HepG2 (cell line): ENCODE measurements around the gene SLC38A2. TPM values are rescaled to one million over a fixed set of nuclear protein-coding genes. Genes with fewer than 3 reads are reported as not detected.

Source experiments
- ATAC-seq: fragments of 200-7000 bp; cut with Tn5 transposase; 3 replicates; pipeline ENCODE4 v1.9.1; 2020; ENCODE audit warnings: mild to moderate bottlenecking, moderate library complexity
- BruUV-seq: library from RNA; stranded (reverse); fragments of 400-500 nt; replicated peaks from 2 replicates; lab custom pipeline; 2021; lab: Mats Ljungman, UMichigan
- CTCF ChIA-PET: fragments of 300-600 bp; formaldehyde crosslinking; extraction: SDS; loops from one replicate; lab custom pipeline; 2021; ENCODE audit warnings: low total read pairs, inconsistent platforms, low intra/inter-chr PET ratio; lab: Yijun Ruan, JAX
- POLR2A ChIA-PET: fragments of 350-600 bp; sonication (Branson Sonifier 250); formaldehyde crosslinking; loops from one replicate; lab custom pipeline; 2020; ENCODE audit warnings: antibody characterized with exemption, inconsistent platforms; lab: Yijun Ruan, JAX
- DNase-seq: peaks from one replicate; pipeline ENCODE4 v3.0.0-alpha.2; 2015; ENCODE audit warnings: low spot score
- FAIRE-seq: peaks from 3 replicates; lab custom pipeline; 2011; peaks lifted over from hg19 to GRCh38; lab: Jason Lieb, UNC
- H2AFZ ChIP-seq: one replicate; pipeline ENCODE4 v1.6.1; 2011; ENCODE audit warnings: low read length, inconsistent platforms
- H3K27ac ChIP-seq: fragments of 300-600 bp; 3 replicates; pipeline ENCODE4 v1.8.0; 2011; ENCODE audit warnings: mixed run types, mild to moderate bottlenecking, mixed read lengths, low read length, inconsistent platforms; ENCODE audit not compliant: insufficient read depth; ENCODE audit errors: extremely low read length
- H3K27me3 ChIP-seq, 2 experiments: fragments of 200-600 bp in 1 of 2; 2 replicates in 1 of 2; 3 replicates in 1 of 2; pipeline versions ENCODE4 v1.6.0 to v1.8.0; 2011; ENCODE audit warnings: low read length in 2 of 2, mild to moderate bottlenecking in 2 of 2, moderate library complexity in 2 of 2, inconsistent platforms in 1 of 2; ENCODE audit not compliant: insufficient read depth in 2 of 2, control insufficient read depth in 1 of 2
- H3K36me3 ChIP-seq, 2 experiments: fragments of 200-600 bp in 1 of 2; replicated peaks in 1 of 2; 2 replicates in 1 of 2; 3 replicates in 1 of 2; pipeline versions ENCODE4 v1.5.1 to v1.8.0; 2011; ENCODE audit warnings: low read length in 2 of 2, inconsistent platforms in 1 of 2; ENCODE audit not compliant: insufficient read depth in 2 of 2, control insufficient read depth in 1 of 2
- H3K4me1 ChIP-seq: 2 replicates; pipeline ENCODE4 v1.5.1; 2012; ENCODE audit warnings: low read length, inconsistent platforms; ENCODE audit not compliant: insufficient read depth
- H3K4me2 ChIP-seq: 2 replicates; pipeline ENCODE4 v1.6.0; 2011; ENCODE audit warnings: low read depth, low read length, inconsistent platforms
- H3K4me3 ChIP-seq, 3 experiments: fragments of 200-600 bp in 1 of 3; sonication (generic), shearing (Covaris generic) in 1 of 3; replicated peaks in 1 of 3; 2 replicates each; pipeline ENCODE4 v1.5.1; 2011 to 2016; ENCODE audit warnings: low read length in 3 of 3, inconsistent platforms in 2 of 3, low read depth in 2 of 3, mild to moderate bottlenecking in 2 of 3, control low read depth in 1 of 3, mixed read lengths in 1 of 3; ENCODE audit not compliant: insufficient read depth in 1 of 3
- H3K79me2 ChIP-seq: one replicate; pipeline ENCODE4 v1.6.1; 2011; ENCODE audit warnings: low read length, inconsistent platforms; ENCODE audit not compliant: insufficient read depth
- H3K9ac ChIP-seq: 2 replicates; pipeline ENCODE4 v1.6.0; 2011; ENCODE audit warnings: mild to moderate bottlenecking, low read depth, low read length, inconsistent platforms; ENCODE audit not compliant: insufficient read depth
- H3K9me3 ChIP-seq: 2 replicates; pipeline ENCODE4 v1.5.1; 2012; ENCODE audit warnings: mild to moderate bottlenecking, low read length
- H4K20me1 ChIP-seq: 2 replicates; pipeline ENCODE4 v1.6.0; 2011; ENCODE audit warnings: inconsistent platforms, mild to moderate bottlenecking, low read length, moderate library complexity; ENCODE audit not compliant: insufficient read depth
- ARID2 ChIP-seq: sonication (generic); formaldehyde crosslinking; IDR thresholded peaks from 2 replicates; pipeline ENCODE4 v1.8.1; 2022; ENCODE audit warnings: mild to moderate bottlenecking, missing genetic modification reagents, borderline replicate concordance
- ARID4A ChIP-seq: sonication (generic); formaldehyde crosslinking; IDR thresholded peaks from 2 replicates; pipeline ENCODE4 v1.5.0; 2020; ENCODE audit warnings: mild to moderate bottlenecking, missing genetic modification reagents, borderline replicate concordance
- ELF1 ChIP-seq: sonication (generic); formaldehyde crosslinking; IDR thresholded peaks from 2 replicates; pipeline ENCODE4 v1.4.0; 2020; ENCODE audit warnings: missing genetic modification reagents
- FLYWCH1 ChIP-seq: sonication (generic); formaldehyde crosslinking; IDR thresholded peaks from 2 replicates; pipeline ENCODE4 v1.8.1; 2023; ENCODE audit warnings: mild to moderate bottlenecking, missing genetic modification reagents
- HDAC1 ChIP-seq: sonication (generic); formaldehyde crosslinking; IDR thresholded peaks from 2 replicates; pipeline ENCODE4 v1.5.1; 2020; ENCODE audit warnings: mild to moderate bottlenecking, missing genetic modification reagents
- MEIS2 ChIP-seq: sonication (generic); formaldehyde crosslinking; IDR thresholded peaks from 2 replicates; pipeline ENCODE4 v1.9.0; 2021; ENCODE audit warnings: mild to moderate bottlenecking, missing genetic modification reagents
- NFAT5 ChIP-seq: sonication (generic); formaldehyde crosslinking; IDR thresholded peaks from 2 replicates; pipeline ENCODE4 v1.4.0; 2020; ENCODE audit warnings: missing genetic modification reagents
- SSRP1 ChIP-seq: IDR thresholded peaks from 2 replicates; pipeline ENCODE4 v1.6.1; 2016; ENCODE audit warnings: control low read depth
- TAF15 ChIP-seq: fragments of 200-400 bp; formaldehyde crosslinking; IDR thresholded peaks from one replicate; pipeline ENCODE4 v1.6.1; 2018; ENCODE audit warnings: mild to moderate bottlenecking, low read depth, low read length; ENCODE audit not compliant: poor library complexity, severe bottlenecking
- TBP ChIP-seq: sonication (generic); formaldehyde crosslinking; IDR thresholded peaks from 2 replicates; pipeline ENCODE4 v1.5.0; 2020; ENCODE audit warnings: missing genetic modification reagents
- ZNF713 ChIP-seq: sonication (generic); formaldehyde crosslinking; IDR thresholded peaks from 2 replicates; pipeline ENCODE4 v1.4.0; 2020; ENCODE audit warnings: mild to moderate bottlenecking, missing genetic modification reagents
- ZSCAN12 ChIP-seq: sonication (generic); formaldehyde crosslinking; IDR thresholded peaks from 2 replicates; pipeline ENCODE4 v1.9.0; 2021; ENCODE audit warnings: mild to moderate bottlenecking, missing genetic modification reagents
- in situ Hi-C: cut with HindIII; loops from 2 replicates; pipeline ENCODE4 v1.10.0; 2017; ENCODE audit warnings: low pct_unique_long_range_greater_than_20kb; ENCODE audit not compliant: extremely low pct_ligation_motif_present
- intact Hi-C: fragments of 100-400 bp; cut with micrococcal nuclease; formaldehyde crosslinking; loops from one replicate; pipeline ENCODE4 v1.10.0; 2022; ENCODE audit not compliant: unreplicated experiment
- polyA plus RNA-seq, 8 experiments: library from polyadenylated mRNA; depleted of rRNA in 3 of 8; stranded (reverse) in 7 of 8; unstranded in 1 of 8; fragments of >200 nt; fragmentation: Illumina TruSeq in 4 of 8; extraction: Trizol in 4 of 8; gene quantifications; 2 replicates each; pipeline versions ENCODE4 v1.2.1 to v1.2.3, GENCODE V29; 2011 to 2016; ENCODE audit warnings: low read depth in 4 of 8, missing spikeins in 1 of 8, mixed read lengths in 1 of 8; ENCODE audit not compliant: insufficient read depth in 1 of 8
- total RNA-seq, 5 experiments: library from RNA; depleted of rRNA; stranded (reverse); fragments of >200 nt; fragmentation: Illumina TruSeq; extraction: Trizol; gene quantifications; 2 replicates each; pipeline ENCODE4 v1.2.3, GENCODE V29; 2016; ENCODE audit warnings: low read depth in 1 of 5

The SLC38A2 gene
- total and polyA plus RNA-seq, 2 of the 13 experiments (the other 11 are each of a cell fraction or from before 2014, with no cell fraction given) = 368 to 880 TPM

- ChIA-PET POLR2A (no interaction called here), CTCF (no interaction called here)
- DNase-seq = no peak
- peaks cover 14% of the 10 kb centered on the region for H3K4me1 ChIP-seq
- H3K9ac ChIP-seq = no peak overlapping the region
- H3K4me2 ChIP-seq = no peak overlapping the region
- in situ Hi-C loops = loop anchor here (25.0 kb wide), 1 partner anchor 973 kb away; no protein-coding TSS in a partner anchor
- TF ChIP-seq TAF15 (no peak), ZSCAN12 (CRISPR knock-in tag) (no peak), TBP (CRISPR knock-in tag) (no peak), ARID4A (CRISPR knock-in tag) (no peak), SSRP1 (CRISPR knock-in tag) (no peak), ARID2 (CRISPR knock-in tag) (no peak), MEIS2 (CRISPR knock-in tag) (no peak), FLYWCH1 (CRISPR knock-in tag) (no peak), ELF1 (CRISPR knock-in tag) (no peak), ZNF713 (CRISPR knock-in tag) (no peak), NFAT5 (no peak), HDAC1 (no peak)
- H3K27ac ChIP-seq = no peak overlapping the region
- ATAC-seq = no peak
- no peak for FAIRE-seq
- intact Hi-C loops = no loop called here
- no peaks in the 10 kb centered on the region for H3K36me3 ChIP-seq
- BruUV-seq = no TSS peak
- H3K79me2 ChIP-seq = no peaks in the 10 kb centered on the region
- no peaks in the 10 kb centered on the region for H3K27me3 ChIP-seq
- H4K20me1 ChIP-seq = no peaks in the 10 kb centered on the region
- H3K9me3 ChIP-seq = no peaks in the 10 kb centered on the region
- no peak overlapping the region for H2AFZ ChIP-seq
- H3K4me3 ChIP-seq = no peak overlapping the region
Observed at GRCh38 chr12:46339051-46339450, 33.5 kb downstream of the SLC38A2 start.
